A549 (cell line): ENCODE results near the gene RFPL2. TPM values are rescaled to one million over a fixed set of nuclear protein-coding genes. Genes with fewer than 3 reads are reported as not detected.
"Not testable (repeated sequence)": the region's sequence is repeated elsewhere in the genome, so short reads cannot be mapped to it uniquely, and the experiment has no call there.

Experiments used
- ATAC-seq, 2 experiments: fragments of 200-7000 bp in 1 of 2; fragments of >200 bp in 1 of 2; cut with Nextera tagmentation in 1 of 2; cut with Tn5 transposase in 1 of 2; 3 replicates each; pipeline versions ENCODE4 v1.8.0 to v1.9.1; 2018 to 2020; ENCODE audit warnings: mild to moderate bottlenecking in 1 of 2, moderate library complexity in 1 of 2
- CTCF ChIA-PET: fragments of 300-600 bp; sonication (Branson Sonifier 250); formaldehyde crosslinking; extraction: SDS; loops from one replicate; lab custom pipeline; 2021; ENCODE audit warnings: antibody characterized with exemption, inconsistent platforms; lab: Yijun Ruan, JAX
- POLR2A ChIA-PET: fragments of 350-600 bp; formaldehyde crosslinking; extraction: SDS; loops from one replicate; lab custom pipeline; 2021; ENCODE audit warnings: antibody characterized with exemption, inconsistent platforms; lab: Yijun Ruan, JAX
- DNase-seq, 2 experiments: peaks; one replicate each; pipeline versions ENCODE4 v3.0.0 to v3.0.0-alpha.2; 2011 to 2016; ENCODE audit warnings: low read depth in 1 of 2, low spot score in 1 of 2
- FAIRE-seq: peaks from 2 replicates; lab custom pipeline; 2011; peaks lifted over from hg19 to GRCh38; lab: Jason Lieb, UNC
- H3K27ac ChIP-seq, 2 experiments: fragments of >200 bp; sonication (Bioruptor Twin); formaldehyde crosslinking; 3 replicates each; pipeline ENCODE4 v1.5.1; 2016 to 2017
- H3K4me1 ChIP-seq: fragments of >200 bp; sonication (Bioruptor Twin); formaldehyde crosslinking; 3 replicates; pipeline ENCODE4 v1.6.1; 2016
- H3K4me2 ChIP-seq: fragments of >200 bp; sonication (Bioruptor Twin); formaldehyde crosslinking; 3 replicates; pipeline ENCODE4 v1.6.1; 2016
- H3K4me3 ChIP-seq: fragments of >200 bp; sonication (Bioruptor Twin); formaldehyde crosslinking; 3 replicates; pipeline ENCODE4 v1.5.1; 2016
- H3K9me3 ChIP-seq: fragments of >200 bp; sonication (Bioruptor Twin); formaldehyde crosslinking; 3 replicates; pipeline ENCODE4 v1.6.1; 2016
- CBX8 ChIP-seq: fragments of 200-600 bp; sonication (generic); IDR thresholded peaks from 2 replicates; pipeline ENCODE4 v1.6.1; 2016
- E2F6 ChIP-seq: IDR thresholded peaks from 2 replicates; pipeline ENCODE4 v1.6.1; 2012; ENCODE audit warnings: low read depth, borderline replicate concordance
- ESRRA ChIP-seq: fragments of 150-350 bp; IDR thresholded peaks from 2 replicates; pipeline ENCODE4 v1.6.1; 2014; ENCODE audit warnings: mild to moderate bottlenecking, low read length, borderline replicate concordance
- HOXB13 ChIP-seq: fragments of 250-450 bp; sonication (Bioruptor Pico); IDR thresholded peaks from 2 replicates; pipeline ENCODE4 v1.5.0; 2020; ENCODE audit warnings: low read depth, mild to moderate bottlenecking, moderate library complexity
- JUN ChIP-seq, 2 experiments: fragments of >200 bp; sonication (Bioruptor Twin); formaldehyde crosslinking; IDR thresholded peaks; 2 replicates in 1 of 2; 3 replicates in 1 of 2; pipeline ENCODE4 v1.6.1; 2016 to 2017
- JUNB ChIP-seq: fragments of >200 bp; sonication (Bioruptor Twin); formaldehyde crosslinking; IDR thresholded peaks from 2 replicates; pipeline ENCODE4 v1.6.1; 2016
- MAX ChIP-seq: IDR thresholded peaks from 2 replicates; pipeline ENCODE4 v1.6.1; 2012
- POLR2AphosphoS2 ChIP-seq: conservative IDR thresholded peaks from 2 replicates; pipeline ENCODE4 v1.6.1; 2012; ENCODE audit warnings: low read length, improper control_type of control experiment, inconsistent platforms
- RNF2 ChIP-seq: fragments of 200-600 bp; sonication (generic); IDR thresholded peaks from 2 replicates; pipeline ENCODE4 v1.6.1; 2016; ENCODE audit warnings: low read depth, mild to moderate bottlenecking, antibody characterized with exemption, moderate library complexity, borderline replicate concordance
- SMC3 ChIP-seq: fragments of >200 bp; sonication (Bioruptor Twin); formaldehyde crosslinking; IDR thresholded peaks from 3 replicates; pipeline ENCODE4 v1.6.1; 2018; ENCODE audit warnings: inconsistent platforms
- ZFP36 ChIP-seq: fragments of 450-650 bp; IDR thresholded peaks from 2 replicates; pipeline ENCODE4 v1.6.1; 2014; ENCODE audit warnings: borderline replicate concordance; ENCODE audit not compliant: partially characterized antibody
- WGBS: methylation state at CpG from one replicate; pipeline ENCODE4 v1.1.6; 2017; ENCODE audit errors: missing lambda C conversion rate; 5-methylcytosine and 5-hydroxymethylcytosine counted together
- polyA plus RNA-seq, 4 experiments: library from polyadenylated mRNA; depleted of rRNA in 3 of 4; stranded (reverse); fragments of >200 nt; fragmentation: RNase III in 1 of 4; extraction: RNeasy Plus Mini Kit Qiagen cat#74134 plus additional on column Dnase treatment in 1 of 4; gene quantifications; 2 replicates in 3 of 4; 3 replicates in 1 of 4; pipeline ENCODE4 v1.2.3, GENCODE V29; 2011 to 2017

The RFPL2 gene
- polyA plus RNA-seq, 2 of the 4 experiments (the other 2 are of a cell fraction) = 0.19 to 0.25 TPM

- FAIRE-seq, CTCF ChIA-PET, H3K4me3 ChIP-seq, ATAC-seq, POLR2A ChIA-PET, H3K4me1 ChIP-seq, H3K4me2 ChIP-seq, H3K27ac ChIP-seq, H3K9me3 ChIP-seq, DNase-seq: not testable (repeated sequence)
- 53% methylated on average over 5 of the region's 5 CpGs for WGBS
These were observed 7.2 kb downstream of the RFPL2 start for GRCh38 chr22:32197553-32198226.

GRCh38 chr22:32195900-32196299 lies 9.0 kb downstream of the RFPL2 start:
- H3K4me3 ChIP-seq, ATAC-seq, CTCF ChIA-PET, H3K27ac ChIP-seq, H3K4me1 ChIP-seq, H3K9me3 ChIP-seq, POLR2A ChIA-PET, H3K4me2 ChIP-seq, DNase-seq, FAIRE-seq: not testable (repeated sequence)
- WGBS = 20% methylated on average over 3 of the region's 3 CpGs

GRCh38 chr22:32193346-32193745 lies 11.5 kb downstream of the RFPL2 start:
- POLR2A ChIA-PET, CTCF ChIA-PET, H3K4me3 ChIP-seq, H3K9me3 ChIP-seq, H3K4me1 ChIP-seq, FAIRE-seq, ATAC-seq, H3K27ac ChIP-seq, DNase-seq, H3K4me2 ChIP-seq: not testable (repeated sequence)
- WGBS = 43% methylated on average over 6 of the region's 9 CpGs

GRCh38 chr22:32191021-32191420 lies 13.9 kb downstream of the RFPL2 start:
- 58% methylated on average over 8 of the region's 15 CpGs for WGBS
- CTCF ChIA-PET = not testable (repeated sequence)

GRCh38 chr22:32185821-32186220 lies 19.1 kb downstream of the RFPL2 start:
- DNase-seq = no peak
- ChIA-PET CTCF (no interaction called here), POLR2A (no interaction called here)
- FAIRE-seq = no peak
- ATAC-seq = no peak
- Histone ChIP-seq H3K27ac (no peak overlapping the region), H3K4me2 (no peak overlapping the region), H3K4me3 (no peak overlapping the region), H3K9me3 (no peaks in the 10 kb centered on the region), H3K4me1 (no peaks in the 10 kb centered on the region)
- TF ChIP-seq JUNB (no peak), JUN (IDR thresholded peaks at IDR 0.05) (no peak), CBX8 (no peak)
- 83% methylated on average over 2 of the region's 3 CpGs for WGBS

More at GRCh38 chr22:32191021-32191420, 13.9 kb downstream of the RFPL2 start:
- H3K4me3 ChIP-seq, FAIRE-seq, H3K4me1 ChIP-seq, H3K9me3 ChIP-seq, DNase-seq, POLR2A ChIA-PET, H3K27ac ChIP-seq, H3K4me2 ChIP-seq, ATAC-seq: not testable (repeated sequence)

GRCh38 chr22:32183625-32184024 lies 21.2 kb downstream of the RFPL2 start:
- no peak for TF ChIP-seq ESRRA
- TF ChIP-seq ZFP36 = no peak
- no peak for TF ChIP-seq RNF2
- TF ChIP-seq POLR2AphosphoS2 = no peak
- TF ChIP-seq E2F6 = no peak
- no peak for TF ChIP-seq SMC3
- no peak for TF ChIP-seq MAX
- TF ChIP-seq HOXB13 (CRISPR knock-in tag) = no peak
- H3K4me3 ChIP-seq = no peak overlapping the region
- no peak for DNase-seq
- no peak overlapping the region for H3K4me2 ChIP-seq
- H3K9me3 ChIP-seq = no peaks in the 10 kb centered on the region
- CTCF ChIA-PET = no interaction called here
- 11% methylated on average over 3 of the region's 3 CpGs for WGBS
- POLR2A ChIA-PET = interaction anchor here (0.6 kb wide), 1 partner anchor 12 kb away, joined by 3 read pairs; no protein-coding TSS in a partner anchor
- FAIRE-seq = no peak
- H3K27ac ChIP-seq = no peak overlapping the region
- no peak for ATAC-seq
- no peaks in the 10 kb centered on the region for H3K4me1 ChIP-seq
